ENCODE results near the gene CRACDL. TPM values are rescaled to one million over a fixed set of nuclear protein-coding genes. Genes with fewer than 3 reads are reported as not detected.

CRACDL gene
- total RNA-seq, 3 donors from 2014 or later = 8.0 to 18.1 (median 17.8) TPM

DNA sequence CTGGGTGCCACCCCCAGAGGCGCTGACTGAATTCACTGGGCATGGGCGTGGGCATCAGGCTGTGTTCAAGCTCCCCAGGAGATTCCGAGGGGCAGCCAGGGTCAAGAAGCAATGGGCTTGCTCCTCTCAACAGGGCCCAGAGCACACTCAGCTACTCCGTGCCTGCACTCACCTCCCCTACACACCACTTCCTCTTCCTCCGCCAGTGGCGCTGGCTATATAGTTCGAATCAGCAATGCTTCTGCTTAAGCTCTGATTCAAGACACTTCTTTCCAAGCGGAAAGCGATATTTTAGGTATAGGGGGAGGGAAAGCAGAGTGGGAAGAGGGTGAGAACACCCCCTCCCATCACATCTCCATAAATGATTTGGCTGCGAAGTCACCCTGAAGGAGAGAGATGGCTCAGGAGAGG, 42.1 kb downstream of the CRACDL start:
- H3K9me3 ChIP-seq = no peaks in the 10 kb centered on the region
- no peak overlapping the region for H3K4me3 ChIP-seq
- H3K36me3 ChIP-seq (ENCODE audit: low read depth) = no peaks in the 10 kb centered on the region
- DNase-seq (no peak), ATAC-seq (no peak)
- TF ChIP-seq, protein P1, sequence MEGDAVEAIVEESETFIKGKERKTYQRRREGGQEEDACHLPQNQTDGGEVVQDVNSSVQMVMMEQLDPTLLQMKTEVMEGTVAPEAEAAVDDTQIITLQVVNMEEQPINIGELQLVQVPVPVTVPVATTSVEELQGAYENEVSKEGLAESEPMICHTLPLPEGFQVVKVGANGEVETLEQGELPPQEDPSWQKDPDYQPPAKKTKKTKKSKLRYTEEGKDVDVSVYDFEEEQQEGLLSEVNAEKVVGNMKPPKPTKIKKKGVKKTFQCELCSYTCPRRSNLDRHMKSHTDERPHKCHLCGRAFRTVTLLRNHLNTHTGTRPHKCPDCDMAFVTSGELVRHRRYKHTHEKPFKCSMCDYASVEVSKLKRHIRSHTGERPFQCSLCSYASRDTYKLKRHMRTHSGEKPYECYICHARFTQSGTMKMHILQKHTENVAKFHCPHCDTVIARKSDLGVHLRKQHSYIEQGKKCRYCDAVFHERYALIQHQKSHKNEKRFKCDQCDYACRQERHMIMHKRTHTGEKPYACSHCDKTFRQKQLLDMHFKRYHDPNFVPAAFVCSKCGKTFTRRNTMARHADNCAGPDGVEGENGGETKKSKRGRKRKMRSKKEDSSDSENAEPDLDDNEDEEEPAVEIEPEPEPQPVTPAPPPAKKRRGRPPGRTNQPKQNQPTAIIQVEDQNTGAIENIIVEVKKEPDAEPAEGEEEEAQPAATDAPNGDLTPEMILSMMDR (IDR thresholded peaks at IDR 0.05) = no peak
- no peaks in the 10 kb centered on the region for H3K4me1 ChIP-seq (ENCODE audit: low read depth)
- intact Hi-C loops (cut with DNase I, micrococcal nuclease) = no loop called here

DNA sequence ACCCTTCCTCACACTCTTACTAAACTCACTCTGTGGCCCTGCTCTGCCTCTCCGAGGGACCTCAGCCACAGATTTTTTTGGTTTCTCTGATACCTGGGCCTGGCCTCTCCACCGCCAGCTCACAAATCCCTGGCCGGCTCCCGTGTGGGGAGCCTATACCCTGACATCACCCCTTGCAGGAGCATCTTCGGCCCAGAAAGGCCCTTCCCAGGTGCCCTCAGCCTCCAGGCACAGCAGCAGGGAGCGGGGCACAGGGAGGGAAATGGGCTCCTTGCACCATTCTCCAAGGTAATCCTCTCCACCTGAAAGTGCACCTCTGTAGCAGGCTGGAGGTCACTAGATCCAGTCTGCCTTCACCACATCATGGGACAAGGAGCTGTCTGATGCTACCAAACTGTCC, 43.2 kb downstream of the CRACDL start:
- no peaks in the 10 kb centered on the region for H3K9me3 ChIP-seq
- TF ChIP-seq, protein P1 (IDR thresholded peaks at IDR 0.05) = no peak
- no peak overlapping the region for H3K4me3 ChIP-seq
- no peak for DNase-seq
- intact Hi-C loops (cut with DNase I, micrococcal nuclease) = no loop called here
- ATAC-seq = no peak
- no peaks in the 10 kb centered on the region for H3K36me3 ChIP-seq (ENCODE audit: low read depth)
- no peaks in the 10 kb centered on the region for H3K4me1 ChIP-seq (ENCODE audit: low read depth)

DNA sequence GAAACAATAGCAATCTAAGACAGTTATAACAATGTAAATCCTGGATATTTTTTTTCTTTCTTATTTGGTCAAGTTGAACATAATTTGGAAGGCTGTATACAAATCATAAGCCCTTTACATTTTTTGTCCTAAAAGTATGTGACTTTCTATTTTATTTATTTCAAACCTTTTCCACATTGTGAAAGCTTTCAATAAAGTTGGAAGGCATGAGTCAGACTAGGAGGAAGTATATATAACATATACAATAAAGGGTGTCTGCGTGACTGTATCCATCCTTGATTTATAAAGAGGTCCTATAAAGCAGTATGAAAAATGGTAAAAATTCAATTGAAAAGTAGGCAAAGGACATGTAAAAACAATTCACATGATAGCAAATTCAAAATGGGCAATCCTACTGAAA, 44.4 kb downstream of the CRACDL start:
- DNase-seq (no peak), ATAC-seq (no peak)
- no peaks in the 10 kb centered on the region for H3K36me3 ChIP-seq (ENCODE audit: low read depth)
- intact Hi-C loops (cut with DNase I, micrococcal nuclease) = no loop called here
- no peaks in the 10 kb centered on the region for H3K4me1 ChIP-seq (ENCODE audit: low read depth)
- TF ChIP-seq, protein P1 (IDR thresholded peaks at IDR 0.05) = no peak
- no peaks in the 10 kb centered on the region for H3K9me3 ChIP-seq
- no peak overlapping the region for H3K4me3 ChIP-seq

DNA sequence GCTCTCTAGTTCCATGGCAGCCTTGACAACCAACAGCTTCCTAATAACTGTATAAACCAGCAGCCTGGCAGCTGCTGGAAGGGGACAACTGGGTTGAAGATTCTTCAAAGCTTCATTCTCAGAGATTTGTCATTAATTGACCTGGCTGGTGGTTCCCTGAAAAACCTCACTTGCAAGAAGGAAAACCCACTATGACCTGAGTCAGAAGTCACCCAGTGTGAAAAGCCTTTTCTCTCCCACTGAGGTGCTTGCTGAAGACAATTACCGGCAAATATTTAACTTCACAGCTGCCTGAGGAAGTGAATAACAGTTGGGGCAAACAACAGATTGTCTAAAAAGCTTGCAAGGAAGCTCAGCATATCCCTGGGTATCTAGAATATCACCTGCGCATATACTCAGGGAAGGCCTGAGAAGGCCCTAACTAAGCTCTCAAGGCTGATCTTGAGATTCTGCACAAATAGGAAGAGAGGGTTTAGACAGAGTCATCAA, 49.9 kb downstream of the CRACDL start:
- DNase-seq = no peak
- H3K36me3 ChIP-seq (ENCODE audit: low read depth) = no peaks in the 10 kb centered on the region
- TF ChIP-seq, protein P1 (IDR thresholded peaks at IDR 0.05) = no peak
- no peaks in the 10 kb centered on the region for H3K4me1 ChIP-seq (ENCODE audit: low read depth)
- H3K4me3 ChIP-seq = no peak overlapping the region
- intact Hi-C loops (cut with DNase I, micrococcal nuclease) = no loop called here
- H3K9me3 ChIP-seq = no peaks in the 10 kb centered on the region
- ATAC-seq = no peak

DNA sequence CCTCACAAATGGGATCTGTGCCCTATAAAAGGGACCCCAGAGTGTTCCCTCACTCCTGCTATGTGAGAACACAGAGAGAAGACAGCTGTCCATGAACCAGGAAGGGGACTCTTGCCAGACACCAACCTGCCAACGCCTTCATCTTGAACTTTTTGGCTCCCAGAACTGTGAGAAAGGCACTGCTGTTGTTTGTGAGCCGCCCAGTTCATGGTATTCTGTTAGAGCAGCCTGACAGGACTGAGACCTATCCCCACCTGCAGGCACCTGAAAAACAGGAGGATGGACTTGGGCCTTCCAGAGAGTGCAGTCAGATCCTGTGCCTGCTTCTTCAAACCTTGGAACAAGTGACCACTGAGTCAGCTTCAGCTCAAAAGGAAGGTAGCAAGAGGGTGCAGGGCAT, 51.4 kb downstream of the CRACDL start:
- H3K4me1 ChIP-seq (ENCODE audit: low read depth) = no peaks in the 10 kb centered on the region
- DNase-seq (no peak), ATAC-seq (no peak)
- intact Hi-C loops (cut with DNase I, micrococcal nuclease) = no loop called here
- no peaks in the 10 kb centered on the region for H3K36me3 ChIP-seq (ENCODE audit: low read depth)
- TF ChIP-seq, protein P1 (IDR thresholded peaks at IDR 0.05) = no peak
- no peaks in the 10 kb centered on the region for H3K9me3 ChIP-seq
- no peak overlapping the region for H3K4me3 ChIP-seq

DNA sequence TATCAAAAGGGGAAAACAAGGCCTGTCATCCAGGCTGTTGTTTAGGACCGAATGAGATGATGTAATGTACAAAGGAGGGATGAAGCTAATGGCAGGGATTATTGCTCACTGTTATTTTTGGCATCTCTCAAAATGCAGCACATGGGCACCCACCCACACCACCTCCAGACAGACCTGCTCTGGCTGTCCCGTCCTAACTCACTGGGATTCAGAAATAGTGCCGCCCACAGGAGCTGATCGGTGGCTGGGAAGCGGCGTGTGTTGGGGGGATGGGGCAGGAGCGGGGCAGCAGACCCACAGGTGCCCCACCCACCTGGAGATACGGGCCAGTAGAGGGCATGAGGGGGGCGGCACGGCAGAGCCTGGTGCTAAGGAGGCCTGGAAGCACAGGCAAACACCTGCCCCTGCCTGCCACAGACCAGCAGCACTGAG, 52.2 kb downstream of the CRACDL start:
- intact Hi-C loops (cut with DNase I, micrococcal nuclease) = no loop called here
- Histone ChIP-seq H3K9me3 (no peaks in the 10 kb centered on the region), H3K4me3 (no peak overlapping the region), H3K36me3 (ENCODE audit: low read depth) (no peaks in the 10 kb centered on the region), H3K4me1 (ENCODE audit: low read depth) (no peaks in the 10 kb centered on the region)
- TF ChIP-seq, protein P1 (IDR thresholded peaks at IDR 0.05) = no peak
- DNase-seq (no peak), ATAC-seq (no peak)
